Fibroblast of skin of back (primary cell): ENCODE results near the gene APOOL. TPM values are rescaled to one million over a fixed set of nuclear protein-coding genes. Genes with fewer than 3 reads are reported as not detected.
"Not testable (repeated sequence)": the region's sequence is repeated elsewhere in the genome, so short reads cannot be mapped to it uniquely, and the experiment has no call there.

Experiments used
- DNase-seq: peaks from one replicate; pipeline ENCODE4 v3.0.0-alpha.2; 2013
- polyA plus RNA-seq, 2 experiments: library from polyadenylated mRNA; unstranded; fragments of 120-200 nt; gene quantifications; one replicate each; pipeline ENCODE4 v1.2.1, GENCODE V29; 2013; ENCODE audit not compliant: insufficient read length in 2 of 2

APOOL gene
- polyA plus RNA-seq (2013, experiment 1 of 2; ENCODE audit: insufficient read length), result 11.7 TPM
- polyA plus RNA-seq (2013, experiment 2 of 2; ENCODE audit: insufficient read length), result 16.3 TPM

DNA sequence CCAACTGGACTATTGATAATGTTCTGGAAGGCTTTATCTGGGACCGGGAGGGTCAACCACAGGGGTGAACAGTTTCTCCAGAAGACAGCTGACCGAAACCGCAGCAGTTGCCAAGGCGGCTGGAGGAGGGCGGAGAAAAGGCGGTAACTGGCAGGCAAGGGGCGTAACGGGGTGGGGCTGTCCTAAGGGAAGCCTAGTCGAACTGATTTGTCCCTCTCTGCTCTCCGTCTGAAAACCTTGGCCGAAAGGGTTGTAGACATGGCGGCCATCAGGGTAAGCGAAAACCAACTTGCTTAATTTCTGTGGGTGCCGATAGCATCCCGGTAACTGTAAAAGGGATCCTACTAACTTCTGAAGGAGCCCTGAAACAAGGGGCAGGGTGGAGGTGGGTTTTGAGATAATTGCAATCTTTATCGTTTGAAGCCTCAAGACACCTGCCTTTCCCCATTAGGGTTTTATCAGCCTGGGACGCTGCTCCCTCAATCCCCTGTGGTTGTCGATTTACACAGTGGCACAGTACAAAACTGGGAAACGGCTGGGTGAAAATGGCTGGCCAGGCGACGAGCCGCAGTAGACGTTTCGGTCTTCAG, at the start of gene APOOL:
TSS of gene APOOL (plus strand) at position 223 of the 590 bp plus-strand sequence. CDS start at position 259, 36 bp downstream.
- peak; percentile 90 for DNase-seq

DNA sequence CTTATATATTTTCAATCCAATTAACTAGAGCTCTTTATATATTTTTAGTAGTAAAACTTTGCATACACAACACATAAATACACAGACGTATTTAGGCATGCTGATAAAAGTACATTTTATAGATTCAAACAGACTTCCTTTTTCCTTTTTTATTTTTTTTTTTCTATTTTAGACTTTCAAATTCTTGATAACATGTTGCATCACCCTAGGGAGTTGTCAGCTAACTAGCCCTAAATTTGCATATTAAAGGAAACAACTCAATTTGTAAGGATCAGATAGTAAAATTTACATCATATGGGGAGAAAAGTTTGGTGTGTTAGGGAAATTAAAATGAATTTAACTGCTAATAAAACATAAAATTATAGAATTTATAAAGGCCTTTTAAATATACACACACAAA, 47.4 kb upstream of the APOOL start:
- no peak for DNase-seq

DNA sequence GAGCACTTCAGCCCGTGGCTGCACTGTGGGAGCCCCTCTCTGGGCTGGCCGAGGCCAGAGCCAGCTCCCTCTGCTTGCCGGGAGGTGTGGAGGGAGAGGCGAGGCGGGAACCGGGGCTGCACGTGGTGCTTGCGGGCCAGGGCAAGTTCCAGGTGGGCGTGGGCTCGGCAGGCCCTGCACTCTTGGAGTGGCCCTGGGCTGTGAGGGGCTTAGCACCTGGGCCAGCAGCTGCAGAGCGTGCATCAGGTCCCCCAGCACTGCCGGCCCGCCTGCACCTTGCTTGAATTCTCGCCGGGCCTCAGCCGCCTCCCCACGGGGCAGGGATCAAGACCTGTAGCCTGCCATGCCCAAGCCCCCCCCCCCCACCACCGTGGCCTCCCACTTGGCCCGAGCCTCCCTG, 28.9 kb upstream of the APOOL start:
- DNase-seq, result no peak

GRCh38 chrX:84991739-84992138, 11.9 kb upstream of the APOOL start:
- DNase-seq, result not testable (repeated sequence)

DNA sequence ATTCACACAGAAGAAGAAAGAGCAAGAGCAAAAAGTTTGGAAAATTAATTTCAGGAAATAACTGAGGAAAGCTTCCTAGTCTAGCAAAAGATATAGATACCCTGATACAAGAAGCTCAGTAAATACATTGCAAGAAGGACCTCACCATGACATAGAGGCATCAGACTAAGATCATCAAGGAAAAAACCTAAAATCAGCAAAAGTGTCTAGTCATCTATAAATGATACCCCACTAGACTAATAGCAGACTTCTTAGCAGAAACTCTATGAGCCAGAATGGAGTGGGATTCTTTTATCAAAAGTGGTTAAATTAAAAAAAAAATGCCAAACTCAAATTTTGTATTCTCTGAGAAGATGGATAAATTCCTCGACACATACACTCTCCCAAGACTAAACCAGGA, 10.5 kb upstream of the APOOL start:
- DNase-seq, result no peak

DNA sequence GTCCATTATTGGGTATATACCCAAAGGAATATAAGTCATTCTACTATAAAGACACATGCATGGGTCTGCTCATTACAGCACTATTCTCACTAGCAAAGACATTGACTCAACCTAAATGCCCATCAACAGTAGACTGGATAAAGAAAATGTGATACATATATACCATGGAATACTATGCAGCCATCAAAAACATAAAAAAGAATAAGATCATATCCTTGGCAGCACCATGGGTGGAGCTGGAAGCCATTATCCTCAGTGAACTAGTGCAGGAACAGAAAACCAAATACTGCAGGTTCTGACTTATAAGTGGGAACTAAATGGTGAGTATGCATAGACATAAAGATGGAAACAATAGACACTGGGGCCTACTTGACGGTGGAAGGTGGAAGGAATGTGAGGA, 2.3 kb upstream of the APOOL start:
- no peak for DNase-seq

- peak; percentile 1 for DNase-seq
These were observed 578 bp downstream of the APOOL start for GRCh38 chrX:85004255-85004654.

GRCh38 chrX:85012098-85012497, 8.4 kb downstream of the APOOL start:
- DNase-seq, result no peak

DNA sequence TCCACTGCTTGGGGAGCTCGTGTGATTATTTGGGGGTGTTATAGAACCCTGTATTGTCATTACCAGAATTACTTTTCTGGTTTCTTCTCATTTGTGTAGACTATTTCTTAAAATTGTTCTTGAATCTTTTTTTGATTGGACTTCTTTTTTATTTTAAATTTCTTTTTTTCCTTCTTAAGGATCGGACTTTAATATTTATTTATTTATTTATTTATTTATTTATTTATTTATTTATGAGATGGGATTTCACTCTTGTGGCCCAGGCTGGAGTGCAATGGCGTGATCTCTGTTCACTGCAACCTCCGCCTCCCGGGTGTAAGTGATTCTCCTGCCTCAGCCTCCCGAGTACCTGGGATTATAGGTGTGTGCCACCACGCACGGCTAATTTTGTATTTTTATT, 11.7 kb downstream of the APOOL start:
- DNase-seq, result not testable (repeated sequence)

GRCh38 chrX:85017721-85018120, 14.0 kb downstream of the APOOL start:
- peak; percentile 22 for DNase-seq

DNA sequence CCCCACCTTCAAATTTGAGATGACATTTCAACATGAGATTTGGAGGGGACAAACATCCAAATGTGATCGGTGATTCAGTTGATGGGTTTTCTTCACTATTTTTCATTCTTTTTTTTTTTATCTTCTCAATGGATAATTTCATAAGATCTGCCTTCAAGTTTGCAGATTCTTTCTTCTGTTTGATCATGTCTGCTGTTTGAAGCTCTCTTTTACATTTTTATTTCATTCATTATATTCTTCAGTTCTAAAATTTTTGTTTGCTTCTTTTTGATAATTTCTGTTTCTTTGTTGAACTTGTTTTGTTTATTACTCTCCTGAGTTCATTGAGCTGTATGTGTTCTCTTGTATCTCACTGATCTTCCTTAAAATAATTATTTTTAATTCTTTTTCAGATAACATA, 14.8 kb downstream of the APOOL start:
- DNase-seq, result no peak

GRCh38 chrX:85020216-85020615, 16.5 kb downstream of the APOOL start:
- no peak for DNase-seq

DNA sequence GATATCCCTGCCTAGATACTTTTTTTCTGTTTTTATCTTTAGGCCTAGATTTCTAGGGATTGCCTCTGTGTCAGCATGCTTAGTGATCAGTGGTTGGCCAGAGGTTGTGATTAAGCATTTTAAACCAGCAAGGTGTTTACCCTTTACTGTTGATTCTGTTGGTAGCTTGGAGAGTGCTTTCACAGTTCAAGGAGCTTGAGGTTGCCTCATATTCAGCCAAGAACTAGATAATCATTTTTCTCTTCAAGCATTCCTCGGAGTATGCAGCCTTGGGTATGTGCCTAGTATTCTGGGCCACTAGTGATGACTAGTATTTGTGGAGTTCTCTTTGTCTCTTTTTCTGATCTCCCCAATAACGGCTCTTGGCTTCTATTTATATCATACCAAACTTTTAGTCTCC, 20.4 kb downstream of the APOOL start:
- DNase-seq, result no peak

DNA sequence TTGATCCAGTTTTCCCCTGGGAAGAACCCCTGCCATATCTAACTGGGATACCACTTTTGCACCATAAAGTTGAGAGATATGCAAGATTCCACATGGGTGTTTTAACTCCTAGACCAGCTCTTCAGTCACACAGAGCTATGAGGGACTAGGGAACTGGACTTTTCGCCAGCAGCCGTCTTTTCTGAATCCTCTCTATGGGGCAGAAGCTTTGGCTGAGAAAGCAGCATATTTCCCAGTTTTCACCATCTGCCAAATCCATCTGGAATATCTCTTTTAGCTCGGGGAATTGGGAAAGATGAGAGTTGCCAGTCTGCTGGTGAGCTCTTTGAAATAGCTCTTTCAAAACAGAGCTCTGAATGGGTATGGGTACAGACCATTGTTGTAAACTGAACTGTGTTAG, 20.9 kb downstream of the APOOL start:
- no peak for DNase-seq

GRCh38 chrX:85026170-85026569, 22.5 kb downstream of the APOOL start:
- no peak for DNase-seq

DNA sequence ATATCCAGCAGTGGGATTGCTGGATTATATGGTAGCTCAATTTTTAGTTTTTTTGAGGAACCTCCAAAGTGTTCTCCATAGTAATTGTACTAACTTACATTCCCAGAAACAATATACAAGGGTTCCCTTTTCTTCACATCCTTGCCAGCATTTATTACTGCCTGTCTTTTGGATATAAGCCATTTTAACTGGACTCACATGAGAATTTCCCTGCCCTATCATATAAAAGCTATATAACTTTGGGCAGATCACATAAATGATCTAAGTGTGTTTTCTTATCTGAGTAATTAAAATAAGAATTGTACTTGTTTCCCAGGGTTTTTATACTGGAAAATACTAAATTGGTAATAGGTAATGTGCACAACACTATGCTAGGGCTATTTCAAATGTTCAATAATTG, 25.4 kb downstream of the APOOL start:
- no peak for DNase-seq

GRCh38 chrX:85031505-85031904, 27.8 kb downstream of the APOOL start:
- no peak for DNase-seq

DNA sequence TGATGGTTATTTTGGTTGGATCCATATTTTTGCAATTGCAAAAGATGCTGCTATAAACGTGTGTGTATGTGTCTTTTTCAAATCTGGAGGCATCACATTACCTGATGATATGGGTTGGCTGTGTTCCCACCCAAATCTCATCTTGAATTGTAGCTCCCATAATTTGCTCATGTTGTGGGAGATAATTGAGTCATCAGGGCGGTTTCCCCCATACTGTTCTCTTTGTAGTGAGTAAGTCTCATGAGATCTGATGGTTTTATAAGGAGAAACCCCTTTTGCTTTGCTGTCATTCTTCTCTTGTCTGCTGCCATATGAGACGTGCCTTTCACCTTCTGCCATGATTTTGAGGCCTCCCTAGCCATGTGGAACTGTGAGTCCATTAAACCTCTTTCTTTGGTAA, 33.4 kb downstream of the APOOL start:
- no peak for DNase-seq

GRCh38 chrX:85051627-85052026, 48.0 kb downstream of the APOOL start:
- DNase-seq, result no peak

GRCh38 chrX:85052205-85052604, 48.5 kb downstream of the APOOL start:
- peak; percentile 55 for DNase-seq

GRCh38 chrX:85052636-85053343, 49.1 kb downstream of the APOOL start:
- peak; percentile 89 for DNase-seq

DNA sequence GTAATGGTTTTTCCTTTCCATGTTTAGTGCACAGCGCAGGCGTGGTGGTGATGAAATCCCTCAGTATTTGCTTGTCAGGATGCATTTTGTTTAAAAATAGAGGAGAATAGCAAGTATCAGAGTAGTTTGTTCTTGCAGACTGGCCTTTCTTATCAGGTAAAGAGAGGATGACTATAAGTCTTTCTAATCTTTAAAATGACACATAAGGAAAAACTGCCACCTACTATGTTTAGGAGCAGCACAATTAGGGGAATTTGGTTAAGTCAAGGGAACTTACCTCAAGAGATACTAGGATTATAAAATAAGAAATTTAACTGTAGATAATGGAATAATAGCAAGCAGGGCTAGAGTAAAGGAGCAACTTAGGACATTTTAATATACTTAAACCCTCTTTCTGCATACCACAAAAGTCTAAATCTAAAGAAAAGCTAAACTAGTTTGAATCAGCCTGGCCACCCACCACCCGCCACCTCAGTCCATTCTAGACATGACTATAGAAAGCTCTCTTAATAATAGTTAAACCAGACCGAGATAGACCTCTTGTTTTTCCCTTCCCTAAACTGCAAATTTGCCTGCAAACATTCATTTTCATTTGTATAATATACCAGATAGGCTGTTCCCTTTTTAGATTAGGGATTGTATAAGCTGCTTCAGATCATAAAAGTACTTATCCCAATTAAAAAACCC, 62.0 kb downstream of the APOOL start:
- DNase-seq, result no peak

- DNase-seq, result not testable (repeated sequence)
These were observed 73.6 kb downstream of the APOOL start for GRCh38 chrX:85077247-85077646.
